HG03175 (cell line): ENCODE results near the gene TUBA1A.
"Not testable (repeated sequence)": the region's sequence is repeated elsewhere in the genome, so short reads cannot be mapped to it uniquely, and the experiment has no call there.

Source experiments
- ATAC-seq: cut with Tn5 transposase; IDR thresholded peaks from one replicate; pipeline ENCODE4 v1.9.1; 2021; ENCODE audit warnings: mild to moderate bottlenecking, moderate library complexity; ENCODE audit not compliant: unreplicated experiment

The TUBA1A gene

DNA sequence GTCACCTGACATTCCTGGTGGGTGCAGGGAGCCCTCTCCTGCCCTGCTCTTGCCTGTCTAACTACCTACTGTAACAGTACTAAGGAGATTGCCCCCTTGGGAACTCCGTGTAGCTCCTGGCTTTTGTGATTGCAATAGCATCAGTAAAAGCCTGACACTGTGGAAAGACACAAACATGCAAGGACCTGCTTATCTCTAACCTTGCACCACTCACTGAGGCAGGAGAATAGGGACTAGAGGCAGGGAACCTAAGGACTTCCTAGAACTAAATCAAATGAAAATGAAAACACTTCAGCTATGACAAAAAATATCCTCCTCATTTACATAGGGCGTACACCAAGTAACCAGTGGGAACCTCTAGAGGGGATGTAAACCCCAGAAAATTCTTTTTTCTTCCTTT, 28.5 kb downstream of the TUBA1A start:
- no peak for ATAC-seq

- no peak for ATAC-seq
Measured at GRCh38 chr12:49154221-49154620, 34.7 kb downstream of the TUBA1A start.

DNA sequence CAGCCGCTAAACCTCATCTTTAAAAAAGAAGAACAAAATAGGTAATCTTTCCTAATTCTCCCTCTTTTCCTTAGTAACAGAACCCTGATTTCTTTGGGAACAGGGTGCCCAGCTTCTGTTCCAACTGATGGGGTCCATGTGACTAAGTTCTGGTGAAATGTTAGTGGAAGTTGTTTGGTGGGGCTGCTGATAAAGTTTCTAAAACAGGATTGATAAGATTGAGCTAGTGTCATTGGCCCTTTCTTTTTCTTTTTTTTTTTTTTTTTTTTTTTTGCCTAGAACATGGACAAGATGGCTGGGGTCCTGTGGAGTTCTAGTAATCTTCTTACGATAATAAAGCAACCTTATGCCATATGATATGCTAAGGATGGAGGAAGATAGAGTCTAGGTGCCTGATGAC, 41.5 kb downstream of the TUBA1A start:
- no peak for ATAC-seq

- no peak for ATAC-seq
Measured at GRCh38 chr12:49146406-49146805, 42.5 kb downstream of the TUBA1A start.

DNA sequence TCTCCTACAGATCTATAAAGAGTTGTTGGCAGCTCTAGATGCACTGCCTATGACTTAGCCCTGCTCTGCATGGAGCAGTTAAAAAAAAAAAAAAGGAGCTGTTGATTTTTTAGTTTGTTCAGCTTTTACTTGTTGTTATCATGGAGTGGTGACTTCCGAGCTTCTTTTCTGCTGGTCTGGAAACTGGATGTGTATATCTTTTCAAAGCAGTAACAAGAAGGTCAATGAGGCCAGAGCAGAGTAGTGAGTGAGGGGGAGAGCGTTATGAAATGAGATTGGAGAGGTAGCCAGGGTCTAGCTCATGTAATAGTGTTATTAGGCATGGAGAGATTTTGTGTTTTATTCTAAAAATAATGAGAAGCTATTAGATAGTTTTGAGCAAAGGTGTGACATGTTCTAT, 44.5 kb downstream of the TUBA1A start:
- no peak for ATAC-seq

- ATAC-seq = no peak
Measured at GRCh38 chr12:49138999-49139398, 49.9 kb downstream of the TUBA1A start.

DNA sequence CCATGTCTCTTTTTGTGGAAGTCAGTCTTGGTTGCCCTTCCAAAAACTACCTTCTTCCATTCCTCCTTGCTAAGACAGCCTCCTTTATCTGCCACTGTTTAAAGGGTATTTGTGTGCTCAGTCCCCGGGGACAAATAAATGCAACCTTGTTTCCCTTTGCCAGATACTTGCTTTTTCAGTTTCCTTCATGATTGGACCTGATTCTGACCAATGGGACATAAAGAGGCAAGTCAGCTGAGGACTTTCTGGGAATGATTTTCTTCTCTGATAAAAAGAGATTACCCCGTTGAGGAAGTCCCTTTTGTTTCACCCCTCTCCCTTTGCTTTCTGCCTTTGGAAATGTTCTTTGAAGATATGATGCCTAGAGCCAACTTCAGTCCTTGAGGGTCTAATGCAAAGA, 50.3 kb downstream of the TUBA1A start:
- ATAC-seq = no peak

GRCh38 chr12:49137476-49137875, 51.4 kb downstream of the TUBA1A start:
- ATAC-seq = no peak

- ATAC-seq = not testable (repeated sequence)
Measured at GRCh38 chr12:49136997-49137396, 51.9 kb downstream of the TUBA1A start.
